AG04449 (cell line): ENCODE measurements around the gene SLC5A2.

ENCODE experiments used
- CTCF ChIA-PET: fragments of 350-600 bp; formaldehyde crosslinking; extraction: SDS; loops from one replicate; lab custom pipeline; 2021; ENCODE audit warnings: antibody characterized with exemption; lab: Yijun Ruan, JAX
- POLR2A ChIA-PET: fragments of 400-600, 350-600 bp; formaldehyde crosslinking; extraction: SDS; loops from one replicate; lab custom pipeline; 2020; ENCODE audit warnings: antibody characterized with exemption, inconsistent platforms; lab: Yijun Ruan, JAX
- DNase-seq: peaks from one replicate; pipeline ENCODE4 v3.0.0-alpha.2; 2010; ENCODE audit warnings: low read depth, low spot score
- H3K4me3 ChIP-seq: 2 replicates; pipeline ENCODE4 v1.5.1; 2011; ENCODE audit warnings: low read depth, mild to moderate bottlenecking, control low read depth, low read length
- TF ChIP-seq, protein P1 (sequence below): IDR thresholded peaks from one replicate; pipeline ENCODE4 v1.5.1; 2011; ENCODE audit warnings: mild to moderate bottlenecking, moderate library complexity, low read length, control low read depth, inconsistent platforms; ENCODE audit not compliant: insufficient read depth; ENCODE audit errors: missing control alignments

The SLC5A2 gene

DNA sequence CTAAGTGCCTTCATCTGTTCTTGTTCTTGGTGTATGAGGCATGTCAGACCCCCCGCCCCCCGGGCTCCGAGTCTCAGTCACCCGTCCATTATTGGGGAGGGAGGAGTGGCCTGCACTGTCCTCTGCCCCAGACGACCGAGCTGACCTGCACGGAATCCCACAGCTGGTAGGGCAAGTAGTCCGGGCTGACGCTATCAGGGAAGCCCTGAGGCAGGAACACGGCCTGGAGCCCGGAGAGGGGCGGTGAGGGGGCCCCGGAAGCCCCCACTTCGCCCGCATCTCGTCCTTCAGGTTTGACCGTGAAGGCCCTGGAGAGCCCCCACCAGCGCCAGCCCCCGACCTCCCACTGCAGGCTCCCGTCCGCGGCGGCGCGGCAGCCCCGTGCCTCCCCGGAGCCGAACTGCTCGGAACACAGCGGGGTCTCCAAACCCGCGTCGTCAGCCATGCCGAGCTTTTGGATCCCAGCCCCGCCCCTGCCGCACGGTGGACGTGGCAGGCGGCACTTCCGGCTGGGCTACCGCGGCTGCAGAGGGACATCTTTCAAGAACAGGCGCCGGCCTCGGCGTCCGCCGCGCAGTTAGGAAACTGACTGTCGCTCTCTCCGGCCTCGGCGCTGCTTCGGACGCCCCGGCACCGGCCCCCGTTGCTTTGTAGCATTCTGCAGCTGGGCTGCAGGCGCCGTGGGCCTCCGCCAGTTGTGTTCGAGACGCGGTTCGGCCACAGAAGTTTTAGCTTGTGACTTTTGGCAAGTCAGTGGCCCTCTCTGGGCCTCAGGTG, 25.2 kb downstream of the SLC5A2 start, which contains the start of gene RUSF1:
Gene RUSF1 (minus strand): TSS at position 463 of the 777 bp plus-strand sequence. CDS start 18 bp downstream, at position 445.
- DNase-seq, result peak; percentile 38
- POLR2A ChIA-PET, result interaction anchor here (0.7 to 2.0 kb wide), 10 partner anchors 10 to 361 kb away, joined by 3 to 8 read pairs (median 4); partner anchors contain the start of genes ARMC5, TGFB1I1 and ZNF843
- CTCF ChIA-PET, result interaction anchor here (1.3 to 1.7 kb wide), 2 partner anchors 17 to 57 kb away, joined by 3 to 4 read pairs; no protein-coding TSS in a partner anchor
- TF ChIP-seq, protein P1, sequence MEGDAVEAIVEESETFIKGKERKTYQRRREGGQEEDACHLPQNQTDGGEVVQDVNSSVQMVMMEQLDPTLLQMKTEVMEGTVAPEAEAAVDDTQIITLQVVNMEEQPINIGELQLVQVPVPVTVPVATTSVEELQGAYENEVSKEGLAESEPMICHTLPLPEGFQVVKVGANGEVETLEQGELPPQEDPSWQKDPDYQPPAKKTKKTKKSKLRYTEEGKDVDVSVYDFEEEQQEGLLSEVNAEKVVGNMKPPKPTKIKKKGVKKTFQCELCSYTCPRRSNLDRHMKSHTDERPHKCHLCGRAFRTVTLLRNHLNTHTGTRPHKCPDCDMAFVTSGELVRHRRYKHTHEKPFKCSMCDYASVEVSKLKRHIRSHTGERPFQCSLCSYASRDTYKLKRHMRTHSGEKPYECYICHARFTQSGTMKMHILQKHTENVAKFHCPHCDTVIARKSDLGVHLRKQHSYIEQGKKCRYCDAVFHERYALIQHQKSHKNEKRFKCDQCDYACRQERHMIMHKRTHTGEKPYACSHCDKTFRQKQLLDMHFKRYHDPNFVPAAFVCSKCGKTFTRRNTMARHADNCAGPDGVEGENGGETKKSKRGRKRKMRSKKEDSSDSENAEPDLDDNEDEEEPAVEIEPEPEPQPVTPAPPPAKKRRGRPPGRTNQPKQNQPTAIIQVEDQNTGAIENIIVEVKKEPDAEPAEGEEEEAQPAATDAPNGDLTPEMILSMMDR, result no peak
- peak within 1 kb of the TSS; percentile 96 for H3K4me3 ChIP-seq

DNA sequence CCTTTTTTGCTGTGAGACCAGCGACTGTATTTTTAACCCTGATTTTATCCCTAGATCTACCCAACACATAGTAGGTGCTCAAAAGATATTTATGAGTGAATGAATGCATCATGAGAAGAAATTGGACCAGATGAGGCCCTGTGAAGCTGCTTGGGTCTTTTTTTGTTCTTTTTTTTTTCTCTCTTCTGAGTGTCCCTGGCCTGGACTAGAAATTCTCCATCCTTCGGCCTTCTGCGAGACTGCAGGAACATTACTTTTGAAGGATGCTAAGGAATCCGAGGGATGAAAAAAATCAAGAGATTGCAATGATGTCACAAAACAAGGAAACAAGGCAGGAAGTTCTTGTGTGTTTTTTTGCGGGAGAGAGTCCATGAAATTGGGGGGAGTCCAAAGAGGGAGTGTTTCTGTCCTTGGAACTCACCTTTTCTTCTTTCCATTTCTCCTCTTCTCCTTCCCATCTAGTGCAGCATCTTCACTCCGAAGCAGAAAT, 25.8 kb downstream of the SLC5A2 start:
- CTCF ChIA-PET, result interaction anchor here (1.3 kb wide), 1 partner anchor 18 kb away, joined by 3 read pairs; no protein-coding TSS in a partner anchor
- peak; percentile 23 for DNase-seq
- TF ChIP-seq, protein P1, result no peak
- peak overlapping the region; percentile 96 for H3K4me3 ChIP-seq
- POLR2A ChIA-PET, result interaction anchor here (0.7 to 2.0 kb wide), 9 partner anchors 10 to 362 kb away, joined by 3 to 8 read pairs (median 5); partner anchors contain the start of genes ARMC5 and ZNF843

DNA sequence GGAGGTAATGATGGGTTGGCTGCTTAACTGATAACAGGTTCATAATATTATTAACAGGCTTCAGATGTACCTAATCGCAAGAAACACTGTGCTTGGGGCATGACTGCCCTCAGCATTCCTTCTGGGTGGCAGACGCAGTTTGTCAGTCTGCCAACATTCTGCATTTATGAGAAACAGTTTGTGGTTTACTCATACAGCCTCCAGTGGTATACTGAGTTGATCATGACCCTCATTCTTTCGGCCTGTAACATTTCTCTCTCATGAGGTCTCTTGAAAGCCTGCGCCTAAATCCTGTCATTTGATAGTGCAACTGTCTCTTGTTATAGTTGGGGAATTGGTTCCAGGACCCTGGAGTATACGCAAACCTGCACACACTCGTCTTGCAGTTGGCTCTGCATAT, 30.2 kb downstream of the SLC5A2 start:
- ChIA-PET POLR2A (no interaction called here), CTCF (no interaction called here)
- no peak overlapping the region for H3K4me3 ChIP-seq
- TF ChIP-seq, protein P1, result no peak
- peak; percentile 80 for DNase-seq

DNA sequence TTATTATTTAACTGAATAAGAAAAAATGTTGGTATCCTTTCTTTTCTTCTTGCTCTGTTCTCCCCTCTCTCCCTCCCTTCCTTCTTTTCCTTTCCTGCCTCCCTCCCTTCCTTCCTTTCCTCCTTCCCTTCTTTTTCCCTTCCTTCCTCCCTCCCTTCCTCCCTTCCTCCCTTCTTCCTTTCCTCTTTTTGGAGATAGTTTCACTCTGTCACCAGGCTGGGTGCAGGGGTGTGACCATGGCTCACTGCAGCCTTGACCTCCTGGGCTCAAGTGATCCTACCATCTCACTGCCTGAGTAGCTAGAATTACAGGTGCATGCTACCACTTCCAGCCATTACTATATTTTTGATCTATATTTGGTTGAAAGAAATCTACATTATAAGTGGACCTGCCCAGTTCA, 31.0 kb downstream of the SLC5A2 start:
- ChIA-PET POLR2A (no interaction called here), CTCF (no interaction called here)
- DNase-seq, result no peak

DNA sequence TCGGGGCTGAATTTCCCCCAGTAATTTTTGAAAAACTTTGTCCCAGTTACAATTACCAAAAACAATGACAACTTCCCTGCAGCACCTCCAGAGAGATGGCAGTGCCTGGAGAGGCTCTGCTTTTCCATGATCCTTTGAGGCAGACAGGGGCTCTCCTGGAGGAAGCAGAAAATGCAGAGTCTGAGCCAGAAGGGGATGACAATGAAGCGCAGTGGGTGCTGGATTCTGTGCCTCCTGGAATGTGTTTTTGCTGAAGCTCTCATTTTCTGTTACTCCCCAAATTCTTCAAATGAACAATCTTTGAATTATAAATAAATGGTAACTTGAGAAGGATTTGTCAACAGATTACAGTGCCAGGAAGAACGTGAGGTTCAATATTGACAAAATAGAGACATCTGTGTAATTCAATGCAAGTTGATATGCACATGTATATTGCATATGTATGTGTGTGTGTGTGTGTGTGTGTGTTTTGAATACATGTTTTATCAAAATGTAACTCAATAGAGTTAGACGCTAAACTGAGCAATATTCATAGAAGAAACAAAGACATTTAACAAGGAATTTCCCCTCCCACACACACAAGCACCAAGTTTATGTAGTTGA, 35.0 kb downstream of the SLC5A2 start:
- ChIA-PET POLR2A (no interaction called here), CTCF (no interaction called here)
- TF ChIP-seq, protein P1, result no peak
- no peak for DNase-seq
- no peak overlapping the region for H3K4me3 ChIP-seq

More for the DNA sequence above, 31.0 kb downstream of the SLC5A2 start:
- no peak overlapping the region for H3K4me3 ChIP-seq
- TF ChIP-seq, protein P1, result no peak
